ENCODE measurements around the gene FAM222B.
"Not testable (repeated sequence)": the region's sequence is repeated elsewhere in the genome, so short reads cannot be mapped to it uniquely, and the experiment has no call there.

The FAM222B gene, protein sequence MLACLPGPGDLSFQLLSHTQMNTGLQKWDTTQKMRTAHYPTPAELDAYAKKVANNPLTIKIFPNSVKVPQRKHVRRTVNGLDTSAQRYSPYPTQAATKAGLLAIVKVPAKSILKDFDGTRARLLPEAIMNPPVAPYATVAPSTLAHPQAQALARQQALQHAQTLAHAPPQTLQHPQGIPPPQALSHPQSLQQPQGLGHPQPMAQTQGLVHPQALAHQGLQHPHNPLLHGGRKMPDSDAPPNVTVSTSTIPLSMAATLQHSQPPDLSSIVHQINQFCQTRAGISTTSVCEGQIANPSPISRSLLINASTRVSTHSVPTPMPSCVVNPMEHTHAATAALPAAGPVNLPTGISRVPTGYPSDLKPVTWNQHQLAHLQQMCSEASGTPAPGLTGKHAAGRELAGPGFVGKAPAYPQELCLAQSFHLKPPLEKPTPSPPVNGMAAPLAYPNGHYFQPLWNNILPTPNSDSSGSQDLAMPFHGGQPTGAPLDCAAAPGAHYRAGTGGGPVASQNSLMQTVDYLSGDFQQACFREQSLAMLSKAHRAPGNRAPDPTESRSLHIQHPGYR

GRCh38 chr17:28842282-28843012 is at the start of gene FAM222B:
Gene FAM222B, minus strand, starts transcription at chr17:28842790. Its CDS starts 76,123 bp downstream, at chr17:28766667.
- DNase-seq, result peak; percentile 90

- DNase-seq, result no peak
Measured at GRCh38 chr17:28892024-28892423, 49.4 kb upstream of the FAM222B start.

DNA sequence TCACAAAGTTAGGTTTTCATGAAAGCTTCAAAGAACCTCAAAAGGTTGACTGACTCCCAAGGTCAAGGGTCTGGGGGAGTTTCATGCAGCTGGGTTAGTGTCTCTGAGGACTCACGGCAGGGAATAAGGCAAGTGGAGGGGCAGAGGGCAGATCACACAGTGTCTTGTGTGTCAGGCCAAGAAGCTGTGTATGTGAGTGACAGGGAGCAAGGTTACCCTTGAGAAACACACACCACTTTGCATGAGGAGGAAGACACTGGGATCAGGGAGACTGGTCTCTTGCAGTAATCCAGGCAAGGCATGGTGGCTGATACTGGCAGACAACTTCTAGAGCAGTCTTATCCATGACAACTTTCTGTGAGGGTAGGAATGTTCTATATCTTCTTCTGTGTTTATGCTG is 48.6 kb upstream of the FAM222B start:
- DNase-seq, result no peak

DNA sequence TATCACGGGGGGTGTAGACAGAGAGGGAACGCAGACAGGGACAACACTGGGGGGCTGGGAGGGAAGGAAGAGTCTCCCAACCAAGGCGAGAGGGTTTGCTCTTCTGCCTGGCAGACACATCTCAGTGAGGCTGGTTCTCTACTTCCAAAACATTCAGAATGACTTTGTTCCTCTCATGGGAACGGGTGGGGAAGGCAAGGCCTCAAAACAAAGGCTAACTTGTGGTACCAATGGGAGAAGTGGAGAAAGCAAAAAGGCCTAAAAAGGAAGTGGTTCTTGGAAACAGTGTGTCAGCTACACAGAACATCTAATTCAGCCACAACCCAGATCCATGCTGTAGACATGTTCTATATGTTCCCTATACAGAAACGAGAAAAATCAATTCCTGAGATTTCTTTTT is 47.4 kb upstream of the FAM222B start:
- DNase-seq, result no peak

DNA sequence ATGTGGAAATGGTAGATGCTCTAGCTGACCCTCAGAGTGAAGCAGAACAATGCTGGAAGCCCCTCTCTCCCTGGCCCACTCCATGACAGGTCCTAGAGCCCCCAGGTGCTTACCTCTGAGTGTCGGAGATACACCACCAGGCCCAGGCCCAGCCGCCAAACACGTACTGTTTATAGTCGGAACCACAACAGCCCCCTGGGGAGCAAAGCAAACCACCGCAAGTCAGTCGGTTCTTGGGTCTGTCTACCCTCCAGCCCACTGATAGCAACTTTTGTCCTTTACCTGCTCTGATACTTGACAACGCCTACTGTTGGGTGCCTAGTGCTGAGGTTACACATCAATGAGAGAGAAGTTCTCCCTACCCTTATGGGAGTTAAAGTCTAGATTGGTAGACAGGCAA is 46.2 kb upstream of the FAM222B start:
- no peak for DNase-seq

DNA sequence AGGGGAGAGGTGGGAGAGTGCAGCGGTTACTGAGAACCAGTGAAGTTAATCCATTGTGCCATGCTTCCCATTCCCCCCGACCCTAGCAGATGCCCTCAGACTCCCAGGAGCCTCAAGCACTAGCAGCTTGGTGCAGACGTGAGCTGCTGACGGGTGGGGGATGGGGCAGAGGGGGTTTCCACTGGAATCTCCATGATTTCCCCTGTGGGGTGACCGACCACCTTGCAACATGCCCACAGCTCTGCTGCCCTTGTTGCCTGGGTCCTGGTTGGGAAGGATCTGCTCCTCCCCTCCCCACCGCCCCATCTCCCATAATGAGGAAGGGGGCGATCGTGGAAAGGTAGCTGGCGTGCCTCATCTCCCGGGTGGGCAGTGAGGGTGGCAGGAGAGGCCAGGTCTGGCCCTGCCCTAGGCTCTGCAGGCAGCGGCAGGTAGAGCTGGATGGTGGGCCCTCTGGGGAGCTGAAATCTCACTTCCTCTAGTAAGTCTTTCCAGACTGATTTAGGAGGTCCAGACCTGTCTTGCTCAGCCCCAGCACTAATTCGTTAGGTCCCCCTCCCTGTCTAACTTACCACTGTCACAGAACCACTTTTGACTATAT is 45.4 kb upstream of the FAM222B start:
- no peak for DNase-seq

DNA sequence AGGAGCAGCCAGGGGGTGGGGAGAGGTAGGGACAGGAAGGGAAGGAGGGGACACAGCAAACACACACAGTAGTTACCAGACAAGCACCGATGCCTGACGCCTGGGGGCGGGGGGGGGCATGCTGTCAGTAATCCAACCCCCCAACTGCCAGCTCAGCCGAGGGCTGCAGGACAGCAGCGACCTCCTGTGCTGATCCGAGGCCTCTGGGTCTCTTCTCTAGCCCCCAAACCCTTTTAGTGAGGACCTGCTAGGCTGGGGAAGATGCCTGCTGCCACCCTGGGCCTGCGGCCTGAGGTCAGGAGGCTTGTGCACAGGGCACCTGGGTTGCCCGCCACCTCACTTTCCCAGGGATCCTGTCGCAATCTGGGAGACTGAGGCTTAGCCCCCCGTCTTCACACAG is 43.4 kb upstream of the FAM222B start:
- DNase-seq, result no peak

GRCh38 chr17:28885363-28885762 is 42.8 kb upstream of the FAM222B start:
- no peak for DNase-seq

- DNase-seq, result no peak
Measured at GRCh38 chr17:28883967-28884702, 41.5 kb upstream of the FAM222B start.

GRCh38 chr17:28882154-28882895 is 39.7 kb upstream of the FAM222B start:
- no peak for DNase-seq

DNA sequence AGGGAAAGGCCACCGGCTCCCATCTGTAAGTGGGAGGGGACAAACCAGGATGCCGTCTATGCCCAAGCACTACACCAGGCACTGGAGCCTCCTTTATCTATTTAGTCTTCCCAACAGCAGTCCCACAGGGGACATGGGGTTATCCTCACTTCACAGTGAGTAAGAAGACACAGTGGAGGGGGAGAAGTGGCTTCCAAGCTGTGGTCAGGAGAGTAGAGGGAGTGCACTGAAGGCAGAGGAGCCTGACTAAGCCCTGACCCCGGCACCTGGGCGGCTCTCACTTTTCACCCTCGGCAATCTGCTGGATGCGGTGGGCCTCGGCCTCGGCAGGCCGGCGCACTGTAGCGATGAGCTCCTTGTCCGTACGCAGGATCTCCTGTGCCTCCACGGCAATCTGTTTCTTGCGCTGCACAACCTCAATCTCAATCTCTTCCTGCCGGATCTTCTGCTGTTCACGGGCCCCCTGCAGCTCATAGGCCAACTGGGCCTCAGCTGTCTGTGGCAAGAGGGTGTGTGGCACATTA is 39.0 kb upstream of the FAM222B start:
- no peak for DNase-seq

DNA sequence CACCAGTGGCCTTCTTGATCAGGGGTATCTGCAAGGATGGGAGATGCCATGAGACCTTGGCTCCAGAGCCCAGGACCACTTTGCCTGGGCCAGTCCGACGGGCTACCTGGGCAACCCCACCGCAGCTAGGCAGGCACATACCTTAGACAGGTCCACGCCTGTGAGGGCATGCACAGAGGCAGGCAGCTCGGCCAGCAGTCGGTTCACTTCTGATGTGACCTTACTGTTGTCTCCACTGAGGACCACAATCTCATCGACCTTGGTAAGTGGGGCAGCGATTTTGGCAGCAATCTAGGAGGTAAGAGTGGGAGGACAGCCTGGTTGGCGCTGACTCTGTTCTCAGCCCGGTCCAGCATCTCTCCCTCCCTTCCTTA is 38.0 kb upstream of the FAM222B start:
- DNase-seq, result no peak

DNA sequence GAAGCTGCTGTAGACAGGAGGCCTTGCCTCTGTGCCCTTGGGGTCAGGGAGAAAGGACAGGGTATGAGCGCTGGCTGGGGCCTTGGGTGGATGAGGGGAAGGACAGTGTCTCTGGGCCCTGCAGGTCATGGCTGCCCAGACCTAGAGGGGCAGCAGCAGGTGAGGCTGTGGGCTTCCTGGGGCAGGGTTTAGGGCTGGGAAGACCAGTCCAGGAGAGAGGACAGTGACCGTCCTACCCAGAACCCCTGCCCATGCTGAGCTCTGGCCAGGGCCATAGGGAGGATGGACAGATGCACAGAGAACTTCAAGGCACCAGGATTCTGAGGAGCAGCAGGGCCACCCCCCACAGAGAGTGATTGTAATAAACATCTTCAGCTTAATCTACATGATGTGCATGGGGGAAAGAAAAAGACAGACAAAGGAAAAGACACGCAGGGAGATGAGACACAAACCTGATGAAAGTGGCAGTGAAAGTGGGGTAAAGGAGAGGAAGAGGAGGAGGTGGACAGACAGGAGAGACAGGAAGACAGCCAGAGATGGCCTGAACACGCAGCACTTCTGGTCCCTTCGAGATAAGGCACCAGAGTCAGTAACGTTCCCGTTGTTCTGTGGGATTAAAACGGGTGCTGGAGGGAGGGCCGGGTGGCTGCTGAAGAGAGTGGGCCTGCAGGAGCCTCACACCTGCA is 37.4 kb upstream of the FAM222B start:
- no peak for DNase-seq

- peak; percentile 12 for DNase-seq
Measured at GRCh38 chr17:28878981-28879380, 36.4 kb upstream of the FAM222B start.

GRCh38 chr17:28878158-28878910 is 35.7 kb upstream of the FAM222B start:
- DNase-seq, result no peak

DNA sequence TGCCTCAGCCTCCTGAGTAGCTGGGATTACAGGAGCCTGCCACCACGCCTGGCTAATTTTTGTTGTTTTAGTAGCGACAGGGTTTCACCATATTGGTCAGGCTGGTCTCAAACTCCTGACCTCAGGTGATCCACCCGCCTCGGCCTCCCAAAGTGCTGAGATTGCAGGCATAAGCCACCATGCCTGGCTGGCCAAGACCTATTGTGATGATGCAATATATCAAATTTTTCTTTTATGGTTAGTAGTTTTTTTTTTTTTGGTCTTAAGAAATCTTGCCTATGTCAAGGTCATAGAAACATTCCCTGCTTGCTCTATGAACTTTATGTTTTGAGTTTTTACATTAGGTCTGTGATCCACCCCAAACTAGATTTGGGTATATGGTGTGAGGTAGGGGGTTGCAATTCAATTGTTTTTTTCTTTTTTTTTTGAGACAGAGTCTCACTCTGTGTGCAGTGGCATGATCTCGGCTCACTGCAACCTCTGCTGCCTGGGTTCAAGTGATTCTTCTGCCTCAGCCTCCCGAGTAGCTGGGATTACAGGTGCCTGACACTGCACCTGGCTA is 34.6 kb upstream of the FAM222B start:
- not testable (repeated sequence) for DNase-seq

DNA sequence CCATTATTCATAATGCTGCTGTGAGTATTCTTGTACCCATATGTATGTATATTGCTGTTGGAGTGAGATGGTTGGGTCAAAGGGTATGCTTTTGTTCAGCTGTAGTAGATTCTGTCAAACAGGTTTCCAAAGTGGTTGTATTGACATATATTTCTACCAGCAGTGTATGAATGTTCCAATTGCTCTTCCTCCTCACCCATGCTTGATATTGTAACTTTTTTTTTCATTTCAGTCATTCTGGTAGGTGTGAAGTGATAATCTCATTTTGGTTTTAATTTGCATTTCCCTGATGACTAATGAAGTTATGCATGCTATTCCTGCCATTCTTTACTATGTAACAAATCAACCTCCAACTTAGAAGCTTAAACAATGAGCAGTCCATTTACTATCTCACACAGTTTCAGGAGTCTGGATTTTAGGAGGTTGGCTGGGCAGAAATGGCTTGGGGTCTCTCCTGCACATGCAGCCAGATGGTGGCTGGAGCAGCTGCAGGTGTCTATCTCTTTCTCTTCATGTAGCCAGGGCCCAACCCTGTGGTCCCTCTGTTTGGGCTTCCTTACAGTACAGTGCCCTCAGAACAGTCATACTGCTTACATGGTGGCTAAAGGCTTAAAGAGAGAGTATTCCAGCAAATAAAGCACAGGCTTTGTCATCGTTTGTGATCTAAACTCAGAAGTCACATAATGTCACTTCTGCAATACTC is 33.4 kb upstream of the FAM222B start:
- no peak for DNase-seq

DNA sequence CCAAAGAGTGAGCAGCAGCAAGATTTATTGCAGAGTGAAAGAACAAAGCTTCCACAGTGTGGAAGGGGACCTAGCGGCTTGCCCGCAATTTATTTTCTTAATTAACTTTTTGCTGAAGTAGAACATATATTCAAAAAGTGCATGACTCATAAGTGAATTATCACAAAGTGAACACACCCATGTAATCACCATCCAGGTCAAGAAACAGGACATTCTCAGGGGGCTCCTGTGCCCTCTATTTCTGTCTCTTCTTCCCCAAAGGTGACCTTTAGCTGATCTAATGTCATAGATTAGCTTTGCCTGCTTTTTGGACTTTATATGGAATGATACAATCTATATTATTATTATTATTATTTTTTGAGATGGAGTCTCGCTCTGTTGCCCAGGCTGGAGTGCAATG is 32.2 kb upstream of the FAM222B start:
- DNase-seq, result no peak

GRCh38 chr17:28873839-28874238 is 31.2 kb upstream of the FAM222B start:
- no peak for DNase-seq
